GM18907 (cell line): ENCODE measurements around the gene ARHGAP27.
"Not testable (repeated sequence)": the region's sequence is repeated elsewhere in the genome, so short reads cannot be mapped to it uniquely, and the experiment has no call there.

Source experiments
- ATAC-seq: cut with Tn5 transposase; IDR thresholded peaks from one replicate; pipeline ENCODE4 v1.9.1; 2021; ENCODE audit warnings: mild to moderate bottlenecking, moderate library complexity; ENCODE audit not compliant: unreplicated experiment

The ARHGAP27 gene

DNA sequence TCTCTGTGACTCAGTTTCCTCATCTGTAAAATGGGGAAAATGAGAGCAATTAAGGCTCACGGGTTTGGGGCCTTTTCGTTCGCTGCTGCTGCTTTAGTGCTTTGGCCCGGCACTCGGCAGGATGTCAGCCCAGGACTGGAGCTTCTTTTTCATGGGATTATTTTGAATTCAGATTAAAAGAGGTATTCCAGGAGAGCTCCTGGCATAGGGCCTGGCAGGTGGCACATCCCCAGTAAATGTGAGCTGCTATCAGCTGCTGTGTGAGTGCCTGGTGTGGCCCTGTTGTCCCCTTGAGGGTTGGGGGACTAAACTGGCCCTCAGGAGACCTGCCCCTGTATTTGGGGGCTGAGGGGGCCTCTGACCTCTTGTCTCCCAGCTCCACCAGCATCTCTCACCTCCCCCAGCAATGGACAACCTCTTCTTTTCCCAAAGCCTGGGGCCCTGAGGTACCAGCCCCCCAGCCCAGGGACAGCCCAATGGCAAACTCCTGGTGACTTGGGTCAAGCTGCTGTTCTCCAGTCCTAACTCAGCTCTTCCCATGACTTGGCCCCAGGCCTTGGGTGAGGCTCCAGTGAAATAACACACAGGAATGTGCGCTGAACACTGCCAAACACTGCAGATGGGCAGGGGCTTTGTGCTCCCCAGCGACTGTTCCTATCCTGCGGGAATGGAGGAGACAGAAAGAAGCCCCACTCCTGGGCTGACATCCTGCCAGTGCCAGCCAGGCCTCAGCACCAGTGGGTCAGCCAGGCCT, 14.4 kb upstream of the ARHGAP27 start:
- ATAC-seq, result not testable (repeated sequence)

DNA sequence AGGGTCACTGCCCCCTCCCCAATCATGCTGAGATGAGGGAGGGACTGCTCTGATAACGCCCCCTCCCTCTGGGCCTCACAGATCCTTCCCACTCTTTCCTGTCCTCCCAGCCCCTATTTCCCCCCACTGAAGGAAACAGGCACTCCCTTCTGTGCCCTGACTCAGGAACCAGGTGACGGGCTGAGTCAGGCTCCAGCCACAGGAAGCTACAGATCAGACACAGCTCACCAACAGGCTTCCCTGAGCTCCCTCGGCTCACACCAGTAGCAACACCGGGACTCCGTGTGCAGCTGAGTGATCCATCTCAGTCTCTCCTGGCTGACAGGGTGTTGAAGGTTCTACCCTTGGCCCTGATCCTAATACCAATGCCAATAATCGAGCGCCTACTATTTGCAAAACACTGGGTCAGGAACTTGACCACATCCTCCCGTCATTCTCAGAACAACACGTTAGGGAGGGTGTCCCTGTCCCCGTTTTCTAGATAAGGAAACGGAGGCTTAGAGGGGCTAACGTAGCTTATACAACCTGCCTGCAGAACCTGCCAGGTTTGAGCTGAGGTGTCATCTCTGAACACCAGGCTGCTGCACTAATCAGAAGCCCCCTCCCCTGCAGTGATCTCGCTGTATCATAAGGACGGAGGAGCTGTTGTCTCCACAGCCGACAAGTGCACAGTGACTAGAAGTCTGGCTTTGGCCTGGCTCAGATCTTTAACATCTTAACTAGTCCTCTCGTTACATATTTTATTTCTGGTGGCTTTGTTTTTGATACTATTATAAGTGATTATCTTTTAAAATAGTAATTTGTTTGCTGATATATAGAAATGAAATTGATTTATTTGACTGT, 13.5 kb upstream of the ARHGAP27 start:
- ATAC-seq, result not testable (repeated sequence)

DNA sequence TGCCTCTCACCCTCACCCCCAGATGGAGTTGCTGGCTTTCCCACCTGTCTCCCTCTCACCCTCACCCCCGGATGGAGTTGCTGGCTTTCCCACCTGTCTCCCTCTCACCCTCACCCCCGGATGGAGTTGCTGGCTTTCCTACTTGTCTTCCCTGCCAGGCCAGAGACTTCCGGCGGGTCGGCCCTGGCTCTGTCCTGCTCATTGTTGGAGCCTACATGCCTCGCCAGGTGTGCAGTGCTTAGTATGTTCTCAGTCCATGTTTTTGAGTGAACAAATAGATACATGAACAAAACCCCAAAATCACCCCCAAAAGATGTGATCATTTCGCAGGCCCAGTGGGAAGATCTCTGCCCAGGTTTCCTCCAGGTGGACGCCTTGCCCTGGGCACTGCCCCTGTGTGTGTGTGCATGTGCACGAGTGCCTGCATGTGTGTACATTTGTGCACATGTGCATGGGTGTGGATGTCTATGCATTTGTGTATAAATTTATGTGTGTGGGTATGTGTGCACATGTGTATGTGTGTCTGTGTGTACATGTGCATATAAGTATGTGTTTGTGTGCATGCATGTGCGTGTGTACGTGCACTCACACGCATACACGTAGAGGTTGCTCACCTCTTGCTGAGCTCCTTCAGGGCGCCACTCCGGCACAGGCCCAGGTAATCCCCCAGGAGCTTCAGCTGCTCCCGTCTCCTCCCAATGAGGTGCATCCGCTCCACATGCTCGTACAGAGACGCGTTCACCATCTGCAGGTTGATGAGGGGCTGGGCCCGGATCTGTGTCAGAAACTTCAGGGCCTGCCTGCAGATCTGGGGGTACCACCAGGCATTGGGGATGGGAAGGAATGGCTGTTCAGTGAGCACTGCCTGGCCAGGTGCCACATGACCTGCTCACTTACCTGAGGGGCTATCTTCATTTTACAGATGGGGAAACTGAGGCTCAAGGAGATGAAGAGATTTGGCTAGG, 12.5 kb upstream of the ARHGAP27 start:
- ATAC-seq, result not testable (repeated sequence)

DNA sequence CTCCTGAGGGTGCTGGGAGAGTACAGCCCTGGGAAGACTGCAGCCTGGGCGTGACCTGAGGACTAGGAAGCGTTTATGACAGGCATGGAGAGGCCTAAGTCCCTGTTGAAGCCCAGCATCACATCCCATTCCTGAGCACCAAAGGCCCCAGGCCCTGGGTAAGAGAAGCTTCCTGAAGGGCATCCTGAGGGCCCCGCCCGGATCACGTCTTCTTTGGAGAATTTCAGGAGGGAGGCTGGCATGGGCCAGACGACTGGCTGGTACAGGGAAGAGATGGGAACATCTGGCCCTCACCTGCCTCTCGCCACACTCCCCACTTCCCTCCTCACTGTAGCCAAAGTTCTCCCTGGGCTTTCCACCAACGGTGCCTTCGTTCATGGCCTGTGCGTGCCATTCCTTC, 11.6 kb upstream of the ARHGAP27 start:
- ATAC-seq, result not testable (repeated sequence)

DNA sequence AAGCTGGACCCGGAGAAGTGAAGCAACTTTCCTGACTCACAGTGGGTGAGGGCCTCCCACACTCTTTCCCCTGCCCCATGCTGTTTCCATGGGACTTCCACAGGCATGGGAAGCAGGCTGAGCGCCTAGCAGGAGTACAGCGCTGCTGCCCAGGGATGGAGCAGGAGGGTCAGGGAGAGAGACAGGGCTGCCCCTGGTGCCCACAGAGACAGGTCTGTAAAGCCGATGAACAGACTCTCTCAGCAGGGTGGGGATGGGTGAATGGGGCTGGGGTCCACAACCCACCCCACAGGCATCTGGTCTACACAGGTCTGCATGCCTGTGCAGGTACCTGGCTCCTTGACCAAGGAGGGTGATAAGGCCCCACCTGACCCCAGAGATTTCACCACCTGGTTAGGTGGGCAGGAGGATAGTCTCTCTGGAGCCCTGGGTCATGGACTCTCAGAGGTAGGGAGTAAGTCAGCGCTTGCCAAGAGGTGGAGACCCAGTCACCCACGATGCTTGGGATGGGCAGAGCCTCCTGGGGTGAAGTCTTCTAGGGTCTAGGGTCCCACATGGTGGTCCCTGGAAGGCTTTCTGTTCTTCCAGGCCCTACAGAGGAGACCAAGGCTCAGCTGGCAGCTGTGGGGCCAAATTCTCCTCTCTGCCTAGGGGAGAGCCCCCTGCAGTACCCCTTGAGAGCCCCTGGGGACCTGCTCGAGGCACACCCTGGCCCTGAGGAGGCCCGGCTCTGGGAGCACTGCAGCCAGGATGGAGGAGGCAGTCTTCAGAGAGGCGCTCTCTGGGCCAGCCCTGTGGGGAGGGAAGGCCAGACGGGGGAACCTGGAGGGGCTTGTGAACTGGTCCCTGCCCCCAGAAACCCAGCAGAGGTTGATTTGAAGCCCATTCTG, 10.9 kb upstream of the ARHGAP27 start:
- not testable (repeated sequence) for ATAC-seq

DNA sequence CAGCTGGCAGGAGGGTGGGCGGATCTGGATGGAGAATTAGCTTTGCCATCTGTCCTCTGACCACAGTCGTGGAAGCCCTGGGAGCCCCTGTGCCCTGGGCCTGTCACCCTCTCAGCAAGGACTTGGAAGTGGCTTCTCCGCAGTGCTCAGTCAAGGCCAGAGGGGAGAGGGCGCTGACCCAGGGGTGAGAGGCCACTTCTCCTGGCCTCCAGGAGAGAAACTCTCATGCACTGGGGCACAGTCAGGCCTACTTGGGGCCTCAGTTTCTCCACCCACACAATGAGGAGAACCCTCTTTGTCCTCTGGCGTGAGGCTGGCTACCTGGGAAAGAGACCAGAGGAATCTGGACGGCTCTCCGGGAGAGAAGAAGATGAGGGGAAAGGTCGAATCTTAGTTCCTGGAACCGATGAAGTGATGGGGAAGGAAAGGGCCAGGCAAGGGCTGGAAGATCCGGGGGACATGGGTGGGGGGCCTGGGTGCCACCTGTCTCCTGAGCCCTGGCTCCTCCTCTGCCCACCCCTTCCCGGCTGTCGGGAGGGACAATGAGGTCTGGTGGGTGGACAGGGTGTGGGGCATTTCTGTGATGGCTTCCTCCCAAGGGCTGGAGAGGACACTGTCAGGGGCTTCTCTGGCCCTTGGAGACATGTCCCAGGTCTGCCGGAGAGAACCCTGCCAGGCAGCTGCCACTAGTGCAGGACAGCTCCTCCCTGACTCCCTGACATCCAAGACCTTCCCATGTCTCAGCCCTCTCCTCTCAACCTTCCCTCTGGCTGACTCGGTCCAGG, 9.0 kb upstream of the ARHGAP27 start:
- no peak for ATAC-seq

DNA sequence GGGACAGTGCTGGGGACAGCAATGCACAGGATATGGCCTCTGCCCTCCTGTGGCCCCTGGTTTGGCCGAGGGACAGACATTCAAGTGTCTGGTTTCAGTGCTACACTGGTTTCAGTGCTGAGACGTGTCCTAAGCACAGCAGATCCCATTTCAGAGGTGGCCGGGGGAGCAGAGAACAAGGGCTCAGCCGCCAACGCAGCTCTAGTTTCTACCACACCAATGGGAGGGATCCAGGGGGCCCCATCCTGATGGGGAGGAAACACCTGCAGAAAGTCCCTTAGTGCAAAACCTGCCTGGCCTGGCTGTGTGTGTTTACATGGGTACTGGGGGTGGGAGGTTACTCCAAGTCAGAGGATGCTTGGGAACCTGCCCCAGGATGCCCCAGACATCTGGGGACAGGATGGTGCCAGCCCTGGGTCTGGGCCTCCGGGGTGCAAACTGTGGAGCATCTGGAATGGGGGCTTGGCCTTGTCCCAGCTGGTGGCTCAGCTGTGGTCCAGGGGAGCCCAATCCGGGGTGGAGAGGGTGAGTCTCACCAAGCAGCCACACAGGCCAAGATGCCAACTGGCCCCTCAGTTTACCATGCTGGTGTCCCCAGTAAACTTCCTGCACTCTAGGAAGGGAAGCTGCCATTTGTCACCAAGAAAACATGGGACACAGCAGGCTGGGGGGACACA, 8.3 kb upstream of the ARHGAP27 start:
- peak; percentile 60 for ATAC-seq

DNA sequence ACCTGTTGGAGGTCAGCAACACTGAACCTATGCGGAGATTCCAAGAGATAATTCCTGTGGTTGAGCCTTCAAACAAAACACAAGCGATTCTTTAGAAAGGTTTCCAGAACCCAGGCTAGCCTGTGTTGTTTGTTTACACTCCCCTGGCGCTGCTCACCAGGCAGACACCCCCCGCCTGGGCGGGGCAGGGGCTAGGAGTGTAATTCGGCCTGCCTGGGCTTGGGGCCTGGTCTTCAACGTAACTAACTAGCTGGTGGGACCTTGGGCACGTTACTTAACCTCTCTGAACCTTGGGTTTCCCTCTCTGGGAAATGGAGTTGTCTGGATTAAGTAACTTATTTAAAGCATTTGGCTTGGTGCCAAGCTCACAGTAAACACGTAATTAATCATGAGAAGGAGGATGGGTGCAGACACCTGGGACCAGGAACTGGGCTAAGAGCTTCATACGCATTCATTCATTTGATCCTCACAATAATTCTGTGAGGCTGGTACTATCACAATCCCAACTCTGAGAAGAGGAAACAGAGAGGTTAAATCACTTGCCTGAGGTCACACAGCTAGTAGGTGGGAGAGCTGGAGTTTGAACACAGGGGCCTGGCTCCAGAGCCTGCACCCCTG, 7.6 kb upstream of the ARHGAP27 start:
- no peak for ATAC-seq

DNA sequence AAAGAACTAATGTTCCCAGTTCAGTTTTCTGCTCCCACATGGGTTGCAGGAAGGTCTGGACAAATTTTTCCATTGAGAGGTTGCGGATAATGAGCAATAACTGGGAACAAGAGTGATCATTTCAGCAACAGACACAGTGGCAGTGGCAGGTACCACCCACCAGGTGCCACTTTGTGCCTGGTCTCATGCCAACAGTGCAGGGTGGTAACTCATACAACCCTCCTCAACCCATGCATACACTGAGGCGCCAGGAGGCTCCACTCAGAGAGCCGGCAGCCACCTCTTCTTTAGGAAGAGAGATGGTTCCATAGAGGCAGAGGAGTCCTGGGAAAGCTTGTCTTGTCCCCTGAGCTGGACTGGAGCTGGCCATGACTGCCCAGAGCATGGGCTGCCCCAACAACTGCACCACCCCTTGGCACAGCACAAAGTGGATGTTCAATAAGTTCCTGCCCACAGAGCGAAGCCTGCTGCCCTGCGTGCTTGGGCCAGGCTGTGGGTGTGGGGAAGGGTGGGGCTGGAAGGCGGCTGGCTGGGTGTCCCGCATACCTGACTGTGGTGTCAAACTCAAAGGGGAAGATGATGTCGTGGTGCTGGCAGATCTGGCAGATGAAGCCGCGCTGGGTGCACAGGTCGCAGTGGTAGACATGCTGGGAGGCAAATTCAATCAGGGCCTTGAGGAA, 6.4 kb upstream of the ARHGAP27 start:
- ATAC-seq, result no peak

DNA sequence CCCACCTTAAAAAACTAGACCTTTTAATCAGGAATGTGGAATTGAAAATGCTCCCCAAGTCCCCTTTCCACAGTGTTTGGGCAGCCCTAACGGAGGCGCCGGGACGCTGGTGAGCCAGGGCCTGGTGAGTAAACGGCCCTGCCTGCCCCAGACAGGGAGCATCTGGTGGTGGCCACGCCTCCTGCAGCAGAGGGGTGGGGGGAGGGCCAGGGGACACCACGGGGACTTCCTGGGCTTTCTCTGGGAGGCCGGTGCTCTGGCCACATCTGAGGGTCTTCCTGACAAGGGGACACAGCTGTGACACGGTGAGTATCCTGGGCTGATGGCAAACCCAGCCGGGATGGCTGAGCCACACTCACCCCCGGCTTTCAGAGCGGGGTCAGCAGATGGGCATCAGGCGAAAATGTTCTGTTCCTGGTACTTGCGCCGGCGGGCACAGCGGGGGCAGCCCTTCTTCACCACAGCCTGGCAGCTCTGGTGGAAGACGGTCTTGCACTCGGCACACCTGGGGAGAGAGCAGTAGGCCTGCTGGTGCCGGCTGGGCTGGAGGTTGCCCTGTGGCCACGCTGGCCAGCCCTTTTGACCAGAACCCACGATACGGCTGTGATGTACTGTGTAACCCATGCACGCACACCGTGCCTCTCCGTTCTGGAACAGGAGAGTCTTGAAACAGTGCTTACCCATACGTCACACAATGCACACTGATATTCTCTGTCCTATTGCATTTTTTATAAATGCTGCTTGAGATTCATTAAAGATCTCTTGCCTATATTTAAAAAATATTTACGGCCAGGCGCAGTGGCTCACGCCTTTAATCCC, 5.0 kb upstream of the ARHGAP27 start:
- no peak for ATAC-seq

DNA sequence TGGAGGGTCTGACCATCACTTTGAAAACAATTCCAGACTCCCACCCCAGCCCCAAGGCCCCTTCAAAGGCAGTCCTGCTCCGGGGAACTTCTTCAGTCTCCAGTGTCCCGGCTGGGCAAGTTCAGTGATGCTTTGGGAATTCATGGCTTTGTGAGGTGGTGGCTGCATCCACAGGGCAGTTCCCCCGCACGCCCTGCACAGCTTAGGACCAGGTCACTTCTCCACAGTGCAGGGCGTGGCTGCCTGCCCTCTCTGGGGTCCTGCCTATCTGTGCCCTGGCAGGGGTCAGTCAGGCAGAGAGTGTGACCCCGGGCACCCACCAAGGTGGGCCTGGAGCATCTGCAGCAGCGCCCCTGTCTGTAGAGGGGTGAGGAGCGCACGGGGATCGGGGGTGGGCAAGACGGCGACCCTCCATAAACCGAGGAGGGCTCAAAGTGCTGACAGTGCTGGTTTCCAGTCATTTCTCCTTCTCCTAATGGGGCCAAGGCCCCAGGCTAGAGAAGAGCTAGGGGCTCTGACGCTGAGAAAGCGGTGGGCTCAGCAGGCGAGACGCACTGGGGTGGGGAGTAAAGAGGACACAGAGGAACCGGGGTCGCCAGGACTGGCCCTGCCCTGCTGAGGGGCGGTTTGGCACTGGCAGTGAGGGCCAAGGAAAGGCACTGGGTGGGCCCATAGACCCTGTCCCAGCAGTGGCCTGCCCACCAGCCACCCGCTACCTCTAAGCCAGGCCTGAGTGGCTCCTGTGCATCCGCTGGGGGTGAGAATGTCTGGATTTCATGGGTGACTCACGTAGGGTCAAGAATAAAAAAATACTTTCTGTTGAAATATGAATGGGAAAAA, 4.2 kb upstream of the ARHGAP27 start:
- no peak for ATAC-seq

DNA sequence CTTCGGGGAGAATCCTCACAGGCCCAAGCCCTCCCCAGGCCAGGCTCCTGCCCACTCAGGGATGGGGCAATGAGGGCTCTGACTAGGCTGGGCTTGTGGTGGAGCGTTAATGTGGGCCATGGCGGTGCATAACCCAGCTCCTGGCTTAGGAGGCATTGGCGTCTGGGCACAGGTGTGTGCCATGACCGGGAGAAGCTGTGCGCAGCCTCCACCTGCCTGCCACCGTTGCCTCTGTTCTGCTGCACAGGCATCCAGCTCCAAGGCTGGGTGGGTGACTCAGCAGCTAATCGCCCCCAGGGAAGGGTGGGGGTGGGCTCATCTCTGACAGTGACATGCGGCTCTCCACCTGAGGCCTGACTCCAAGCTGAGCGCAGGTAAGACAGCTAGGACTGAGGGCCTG, 3.5 kb upstream of the ARHGAP27 start:
- ATAC-seq, result no peak

DNA sequence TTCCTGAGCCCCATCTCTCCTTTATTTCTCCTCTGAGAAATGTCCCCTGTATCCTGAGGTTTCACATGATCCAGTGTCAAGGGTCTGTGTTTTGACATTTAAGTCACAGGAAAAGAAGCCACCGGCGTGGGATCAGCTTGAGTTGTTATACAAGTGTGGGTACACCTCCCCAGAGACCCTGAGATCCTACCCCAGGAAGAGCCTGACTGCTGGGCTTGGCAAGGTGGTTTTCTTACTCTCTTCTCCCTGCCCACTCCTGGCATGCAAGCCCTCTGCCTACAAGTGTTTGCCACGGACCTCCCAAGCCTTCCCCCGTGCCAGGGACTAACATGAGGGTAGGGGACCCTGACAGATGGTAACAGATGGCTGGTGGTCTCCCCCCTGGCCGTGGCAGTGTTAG, 2.8 kb upstream of the ARHGAP27 start:
- ATAC-seq, result no peak

DNA sequence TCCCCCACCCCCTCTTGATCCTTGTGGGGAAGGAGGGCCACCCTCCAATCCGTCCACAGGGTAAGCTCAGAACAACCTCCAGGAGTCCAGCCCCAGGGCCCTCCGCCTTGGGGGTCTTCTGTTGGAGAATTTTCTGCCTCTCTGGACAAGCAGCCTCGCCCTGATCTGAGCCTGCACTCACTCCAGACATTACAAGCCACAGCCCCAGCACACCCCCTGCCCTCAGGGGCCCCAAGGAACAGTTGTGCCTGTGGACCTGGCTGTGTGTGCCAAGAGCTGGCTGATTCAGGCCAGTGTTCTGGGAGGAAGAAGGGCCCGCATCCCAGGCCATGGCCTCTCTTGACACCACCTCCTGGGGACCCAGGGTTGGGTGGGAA, 477 bp upstream of the ARHGAP27 start:
- no peak for ATAC-seq

DNA sequence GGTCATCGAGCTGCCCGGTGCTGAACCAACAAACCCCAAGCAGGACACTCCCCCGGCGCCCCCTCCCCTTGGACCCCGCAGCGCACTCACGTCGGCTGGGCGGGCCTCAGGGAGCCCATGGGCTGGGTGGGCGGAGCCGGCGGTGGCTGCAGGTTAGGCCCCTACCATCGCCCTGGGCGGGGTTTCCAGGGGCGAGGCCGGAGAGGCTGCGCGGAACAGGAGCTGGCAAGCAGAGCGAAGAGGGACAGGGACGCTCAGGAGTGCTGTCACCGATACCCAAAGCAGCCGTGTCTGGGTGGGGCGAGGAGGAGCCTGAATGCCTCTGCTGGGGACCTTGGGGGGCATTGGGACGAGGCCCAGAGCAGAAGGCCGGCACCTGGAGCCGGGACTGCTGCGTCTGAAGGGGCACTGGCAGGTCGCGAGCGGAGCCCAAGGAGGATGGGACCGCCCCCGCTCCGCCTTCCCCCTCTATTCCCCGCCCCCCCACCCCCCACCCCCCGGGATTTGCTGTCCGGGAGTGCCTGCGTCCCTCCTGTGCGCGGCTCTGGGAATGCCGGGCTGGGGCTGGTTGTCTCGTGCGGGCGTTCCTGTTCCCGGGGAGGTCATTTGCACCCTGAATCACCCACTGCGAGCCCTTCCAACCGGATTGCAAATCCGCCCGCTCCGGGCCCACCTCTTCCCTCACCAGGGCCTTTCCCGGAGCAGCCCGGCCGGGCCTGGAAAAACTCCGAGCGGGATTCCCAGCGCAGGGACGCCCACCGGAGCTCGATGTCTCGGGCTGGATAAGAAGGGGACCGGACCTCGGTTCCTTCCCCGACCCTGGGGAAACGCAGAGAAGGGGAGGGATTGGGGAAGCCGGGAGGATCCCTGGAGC, 902 bp downstream of the ARHGAP27 start:
- ATAC-seq, result peak; percentile 55
